K562 (cell line): ENCODE data around the gene SSTR5. TPM values are rescaled to one million over a fixed set of nuclear protein-coding genes. Genes with fewer than 3 reads are reported as not detected.

Experiments used
- ATAC-seq: fragments of 200-7000 bp; cut with Tn5 transposase; 3 replicates; pipeline ENCODE4 v1.9.1; 2020; ENCODE audit warnings: moderate library complexity
- BruUV-seq: library from RNA; stranded (reverse); fragments of 400-500 nt; replicated peaks from 2 replicates; lab custom pipeline; 2021; lab: Mats Ljungman, UMichigan
- CTCF ChIA-PET: fragments of 300-600 bp; formaldehyde crosslinking; extraction: SDS; loops from one replicate; lab custom pipeline; 2021; ENCODE audit warnings: low intra/inter-chr PET ratio; lab: Yijun Ruan, JAX
- POLR2A ChIA-PET: fragments of 300-600, 350-650 bp; sonication (Branson Sonifier 250); formaldehyde crosslinking; extraction: SDS; loops from one replicate; lab custom pipeline; 2021; ENCODE audit warnings: antibody characterized with exemption, inconsistent platforms; lab: Yijun Ruan, JAX
- DNase-seq, 4 experiments: peaks; one replicate each; pipeline versions ENCODE4 v3.0.0 to v3.0.0-alpha.2; 2011 to 2018; ENCODE audit warnings: low spot score in 3 of 4, mixed read lengths in 3 of 4; ENCODE audit errors: extremely low read depth in 1 of 4
- FAIRE-seq: peaks from 2 replicates; lab custom pipeline; 2011; peaks lifted over from hg19 to GRCh38; lab: Jason Lieb, UNC
- H2AFZ ChIP-seq: 2 replicates; pipeline ENCODE4 v1.6.0; 2011; ENCODE audit warnings: low read depth, low read length, control low read depth, inconsistent platforms
- H3K27ac ChIP-seq: fragments of 200-600 bp; 3 replicates; pipeline ENCODE4 v1.8.0; 2011; ENCODE audit warnings: low read depth, mild to moderate bottlenecking, control low read depth, inconsistent platforms, low read length, moderate library complexity, mixed read lengths; ENCODE audit errors: extremely low read depth
- H3K27me3 ChIP-seq, 2 experiments: fragments of 300-600 bp in 1 of 2; 2 replicates in 1 of 2; 3 replicates in 1 of 2; pipeline versions ENCODE4 v1.6.0 to v1.8.0; 2011; ENCODE audit warnings: inconsistent platforms in 2 of 2, low read length in 2 of 2, mild to moderate bottlenecking in 1 of 2, mixed read lengths in 1 of 2, moderate library complexity in 1 of 2; ENCODE audit not compliant: control insufficient read depth in 2 of 2, insufficient read depth in 2 of 2
- H3K36me3 ChIP-seq: fragments of 300-600 bp; 3 replicates; pipeline ENCODE4 v1.8.0; 2011; ENCODE audit warnings: mild to moderate bottlenecking, low read length, inconsistent platforms; ENCODE audit not compliant: control insufficient read depth, insufficient read depth
- H3K4me1 ChIP-seq, 2 experiments: fragments of 200-600 bp in 1 of 2; replicated peaks in 1 of 2; 2 replicates in 1 of 2; 3 replicates in 1 of 2; pipeline versions ENCODE4 v1.5.1 to v1.8.0; 2011; ENCODE audit warnings: inconsistent platforms in 2 of 2, low read length in 2 of 2, mild to moderate bottlenecking in 1 of 2, mixed read lengths in 1 of 2, moderate library complexity in 1 of 2; ENCODE audit not compliant: control insufficient read depth in 2 of 2, insufficient read depth in 2 of 2
- H3K4me2 ChIP-seq: 2 replicates; pipeline ENCODE4 v1.6.1; 2011; ENCODE audit warnings: low read length, control low read depth, inconsistent platforms, mixed read lengths; ENCODE audit not compliant: insufficient read depth
- H3K4me3 ChIP-seq: fragments of 200-600 bp; sonication (generic), shearing (Covaris generic); 2 replicates; pipeline ENCODE4 v1.5.1; 2016; ENCODE audit warnings: control low read depth, inconsistent platforms
- H3K79me2 ChIP-seq: fragments of 200-600 bp; 3 replicates; pipeline ENCODE4 v1.8.0; 2011; ENCODE audit warnings: low read length, inconsistent platforms; ENCODE audit not compliant: control insufficient read depth, insufficient read depth
- H3K9ac ChIP-seq, 2 experiments: 2 replicates each; pipeline versions ENCODE4 v1.6.0 to v1.6.1; 2011; ENCODE audit warnings: low read depth in 2 of 2, low read length in 2 of 2, control low read depth in 1 of 2, inconsistent platforms in 1 of 2, mild to moderate bottlenecking in 1 of 2, mixed read lengths in 1 of 2; ENCODE audit not compliant: insufficient read depth in 1 of 2
- H3K9me1 ChIP-seq: one replicate; pipeline ENCODE4 v1.6.0; 2011; ENCODE audit warnings: inconsistent platforms, mild to moderate bottlenecking, low read length, moderate library complexity; ENCODE audit not compliant: control insufficient read depth, insufficient read depth
- H3K9me3 ChIP-seq: replicated peaks from 2 replicates; pipeline ENCODE4 v1.5.1; 2011; ENCODE audit warnings: low read depth, low read length, inconsistent platforms; ENCODE audit not compliant: control insufficient read depth, insufficient read depth
- H4K20me1 ChIP-seq: replicated peaks from 2 replicates; pipeline ENCODE4 v1.6.1; 2011; ENCODE audit warnings: low read length, inconsistent platforms, mixed read lengths; ENCODE audit not compliant: control insufficient read depth, insufficient read depth
- POLR2H ChIP-seq: IDR thresholded peaks from 2 replicates; pipeline ENCODE4 v1.6.1; 2016; ENCODE audit warnings: missing genetic modification characterization, low read depth, mild to moderate bottlenecking, control low read depth, missing compliant biosample characterization, moderate library complexity
- RBM39 ChIP-seq: fragments of 200-400 bp; formaldehyde crosslinking; optimal IDR thresholded peaks from 2 replicates; pipeline ENCODE3; 2018; ENCODE audit warnings: low read depth, low read length
- SMARCA5 ChIP-seq: fragments of 450-650 bp; IDR thresholded peaks from 2 replicates; pipeline ENCODE4 v1.6.1; 2016
- SPI1 ChIP-seq: IDR thresholded peaks from 2 replicates; pipeline ENCODE4 v1.6.1; 2011; ENCODE audit warnings: low read depth, low read length, control low read depth, borderline replicate concordance
- TCFL5 ChIP-seq: fragments of 250-450 bp; sonication (Bioruptor Pico); conservative IDR thresholded peaks from 2 replicates; pipeline ENCODE4 v1.6.1; 2021; ENCODE audit warnings: mild to moderate bottlenecking, moderate library complexity, matching md5 sums
- ZNF217 ChIP-seq: sonication (generic); formaldehyde crosslinking; IDR thresholded peaks from 2 replicates; pipeline ENCODE4 v1.8.0; 2022; ENCODE audit warnings: mild to moderate bottlenecking, missing genetic modification reagents
- ZNF586 ChIP-seq: fragments of 450-650 bp; formaldehyde crosslinking; conservative IDR thresholded peaks from 2 replicates; pipeline ENCODE4 v1.4.0; 2020; ENCODE audit warnings: mild to moderate bottlenecking, moderate library complexity
- WGBS: fragments of 100-300 bp; shearing (Covaris generic); methylation state at CpG from one replicate; pipeline ENCODE4 v1.1.6; 2016; ENCODE audit warnings: low coverage, mixed read lengths; ENCODE audit not compliant: insufficient coverage; ENCODE audit errors: missing lambda C conversion rate; 5-methylcytosine and 5-hydroxymethylcytosine counted together
- in situ Hi-C: fragments of 300-500 bp; cut with MboI; formaldehyde crosslinking; loops from 4 replicates; pipeline ENCODE4 v1.15.0; 2018; ENCODE audit warnings: inconsistent platforms, mixed read lengths
- intact Hi-C: fragments of 100-400 bp; cut with micrococcal nuclease; formaldehyde crosslinking; loops from 2 replicates; pipeline ENCODE4 v1.14.2; 2022
- polyA plus RNA-seq, 8 experiments: library from polyadenylated mRNA; depleted of rRNA in 4 of 8; stranded (reverse) in 5 of 8; unstranded in 3 of 8; fragments of >200 nt; fragmentation: Nextera tagmentation in 2 of 8; fragmentation: Illumina TruSeq in 1 of 8; extraction: Ambion mirVana in 2 of 8; extraction: Trizol in 1 of 8; gene quantifications; 2 replicates each; pipeline versions ENCODE4 v1.2.1 to v1.2.3, GENCODE V29; 2011 to 2014; ENCODE audit warnings: inconsistent platforms in 1 of 8, missing spikeins in 1 of 8
- total RNA-seq, 7 experiments: library from RNA; depleted of rRNA in 6 of 7; stranded (reverse); fragments of >200 nt in 6 of 7; fragmentation: Illumina TruSeq in 2 of 7; extraction: Trizol in 2 of 7; gene quantifications; 2 replicates each; pipeline versions ENCODE4 v1.2.1 to v1.2.3, GENCODE V29; 2011 to 2021; ENCODE audit warnings: low replicate concordance in 1 of 7
- TF ChIP-seq, protein P1 (sequence below): fragments of 250-450 bp; sonication (Bioruptor Pico); IDR thresholded peaks from 2 replicates; pipeline ENCODE4 v1.8.0; 2021; ENCODE audit warnings: moderate library complexity, mild to moderate bottlenecking, inconsistent platforms
- TF ChIP-seq, protein P2 (sequence below): fragments of 450-650 bp; formaldehyde crosslinking; IDR thresholded peaks from 2 replicates; pipeline ENCODE4 v1.4.0; 2022; ENCODE audit warnings: missing genetic modification characterization
- TF ChIP-seq, protein P3 (sequence below): sonication (generic); formaldehyde crosslinking; IDR thresholded peaks from 2 replicates; pipeline ENCODE4 v1.8.0; 2022; ENCODE audit warnings: missing genetic modification reagents, mild to moderate bottlenecking, moderate library complexity, borderline replicate concordance

Gene SSTR5
- total and polyA plus RNA-seq, 9 of the 15 experiments (the other 6 are each of a cell fraction or from before 2014, with no cell fraction given), result not detected

GRCh38 chr16:1124291-1124690, 51.7 kb downstream of the SSTR5 start (continued):
- TF ChIP-seq, protein P1, sequence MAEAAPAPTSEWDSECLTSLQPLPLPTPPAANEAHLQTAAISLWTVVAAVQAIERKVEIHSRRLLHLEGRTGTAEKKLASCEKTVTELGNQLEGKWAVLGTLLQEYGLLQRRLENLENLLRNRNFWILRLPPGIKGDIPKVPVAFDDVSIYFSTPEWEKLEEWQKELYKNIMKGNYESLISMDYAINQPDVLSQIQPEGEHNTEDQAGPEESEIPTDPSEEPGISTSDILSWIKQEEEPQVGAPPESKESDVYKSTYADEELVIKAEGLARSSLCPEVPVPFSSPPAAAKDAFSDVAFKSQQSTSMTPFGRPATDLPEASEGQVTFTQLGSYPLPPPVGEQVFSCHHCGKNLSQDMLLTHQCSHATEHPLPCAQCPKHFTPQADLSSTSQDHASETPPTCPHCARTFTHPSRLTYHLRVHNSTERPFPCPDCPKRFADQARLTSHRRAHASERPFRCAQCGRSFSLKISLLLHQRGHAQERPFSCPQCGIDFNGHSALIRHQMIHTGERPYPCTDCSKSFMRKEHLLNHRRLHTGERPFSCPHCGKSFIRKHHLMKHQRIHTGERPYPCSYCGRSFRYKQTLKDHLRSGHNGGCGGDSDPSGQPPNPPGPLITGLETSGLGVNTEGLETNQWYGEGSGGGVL, result no peak
- TF ChIP-seq ZNF586, result no peak
- TF ChIP-seq TCFL5 (CRISPR knock-in tag), result no peak
- no peak for TF ChIP-seq RBM39
- no peak for TF ChIP-seq SMARCA5
- TF ChIP-seq ZNF217 (CRISPR knock-in tag), result no peak
- TF ChIP-seq, protein P2, sequence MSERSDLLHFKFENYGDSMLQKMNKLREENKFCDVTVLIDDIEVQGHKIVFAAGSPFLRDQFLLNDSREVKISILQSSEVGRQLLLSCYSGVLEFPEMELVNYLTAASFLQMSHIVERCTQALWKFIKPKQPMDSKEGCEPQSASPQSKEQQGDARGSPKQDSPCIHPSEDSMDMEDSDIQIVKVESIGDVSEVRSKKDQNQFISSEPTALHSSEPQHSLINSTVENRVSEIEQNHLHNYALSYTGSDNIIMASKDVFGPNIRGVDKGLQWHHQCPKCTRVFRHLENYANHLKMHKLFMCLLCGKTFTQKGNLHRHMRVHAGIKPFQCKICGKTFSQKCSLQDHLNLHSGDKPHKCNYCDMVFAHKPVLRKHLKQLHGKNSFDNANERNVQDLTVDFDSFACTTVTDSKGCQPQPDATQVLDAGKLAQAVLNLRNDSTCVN (CRISPR knock-in tag), result no peak
- no peak for TF ChIP-seq SPI1
- TF ChIP-seq POLR2H (tag), result no peak
- TF ChIP-seq, all 486 proteins: peak for 0

- Histone ChIP-seq H3K4me1 (peaks cover 0 to 86% of the 10 kb centered on the region in 2 experiments; a peak in 2 of 5 replicates), H3K36me3 (no peaks in the 10 kb centered on the region), H4K20me1 (peaks cover 17% of the 10 kb centered on the region), H3K4me3 (no peak overlapping the region), H3K9ac (no peak overlapping the region; a peak in 1 of 4 replicates), H3K27me3 (peaks cover 5 to 45% of the 10 kb centered on the region in 2 experiments; a peak in 3 of 5 replicates), H3K9me3 (no peaks in the 10 kb centered on the region), H3K9me1 (no peaks in the 10 kb centered on the region), H3K79me2 (no peaks in the 10 kb centered on the region), H3K4me2 (no peak overlapping the region), H3K27ac (no peak overlapping the region), H2AFZ (no peak overlapping the region)
- no TSS peak for BruUV-seq
- DNase-seq (no peak), FAIRE-seq (no peak), ATAC-seq (no peak)
- TF ChIP-seq, protein P3, sequence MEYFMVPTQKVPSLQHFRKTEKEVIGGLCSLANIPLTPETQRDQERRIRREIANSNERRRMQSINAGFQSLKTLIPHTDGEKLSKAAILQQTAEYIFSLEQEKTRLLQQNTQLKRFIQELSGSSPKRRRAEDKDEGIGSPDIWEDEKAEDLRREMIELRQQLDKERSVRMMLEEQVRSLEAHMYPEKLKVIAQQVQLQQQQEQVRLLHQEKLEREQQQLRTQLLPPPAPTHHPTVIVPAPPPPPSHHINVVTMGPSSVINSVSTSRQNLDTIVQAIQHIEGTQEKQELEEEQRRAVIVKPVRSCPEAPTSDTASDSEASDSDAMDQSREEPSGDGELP (CRISPR knock-in tag), result no peak
- in situ Hi-C loops (no loop called here), intact Hi-C loops (no loop called here)
- ChIA-PET POLR2A (no interaction called here), CTCF (no interaction called here)
- WGBS, result 15% methylated on average over 11 of the region's 11 CpGs
Measured at GRCh38 chr16:1124795-1125194, 52.2 kb downstream of the SSTR5 start.
